Measurements from ENCODE around the gene CAMK1D.

CAMK1D gene

DNA sequence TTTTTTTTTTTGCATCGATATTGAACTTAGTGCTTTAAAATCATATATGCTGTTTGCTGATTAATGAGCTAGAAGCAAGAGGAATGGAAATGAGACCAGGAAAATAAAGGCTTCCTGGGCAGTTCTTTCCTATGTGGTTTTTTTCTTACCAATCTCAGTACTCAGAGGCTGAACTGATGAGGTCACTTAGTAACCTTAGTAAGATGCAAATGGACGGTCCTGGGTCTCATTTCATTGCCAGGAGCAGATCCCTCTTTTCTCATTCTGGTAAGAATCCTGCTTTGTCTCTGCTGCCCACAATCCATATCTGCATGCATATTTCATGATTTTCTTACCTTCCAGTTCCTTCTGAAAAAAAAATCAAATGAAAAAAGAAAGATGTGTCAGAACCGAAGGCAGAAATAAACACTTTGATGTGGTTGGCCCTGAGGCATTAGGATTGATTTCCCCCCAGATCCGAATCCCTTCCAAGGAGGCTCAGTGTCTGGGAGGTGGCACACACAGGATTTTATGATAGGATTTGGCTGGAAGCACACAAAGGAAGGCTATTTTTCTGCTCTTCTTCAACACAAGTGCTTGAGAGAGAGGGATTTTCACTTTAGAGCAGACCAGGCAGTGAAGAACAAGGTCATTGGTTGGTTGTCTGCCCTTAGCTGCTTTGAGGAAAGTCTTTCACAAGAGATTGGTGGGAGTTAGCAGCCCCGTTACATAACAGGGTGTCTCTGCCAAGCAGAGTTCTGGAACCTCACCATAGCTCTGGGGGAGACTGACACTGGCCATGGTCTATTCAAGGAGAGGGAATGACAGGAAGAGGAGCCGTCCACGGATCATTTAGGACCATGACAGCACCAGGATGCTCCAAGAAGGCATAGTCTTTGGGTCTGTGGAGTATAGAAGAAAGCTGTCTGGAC, 150.0 kb downstream of the CAMK1D start:
- no peak for DNase-seq (ENCODE audit: low read depth)

- DNase-seq (ENCODE audit: low read depth), result no peak
Observed at GRCh38 chr10:12500381-12501303, 151.3 kb downstream of the CAMK1D start.

GRCh38 chr10:12501324-12501723, 152.0 kb downstream of the CAMK1D start:
- DNase-seq (ENCODE audit: low read depth), result no peak

DNA sequence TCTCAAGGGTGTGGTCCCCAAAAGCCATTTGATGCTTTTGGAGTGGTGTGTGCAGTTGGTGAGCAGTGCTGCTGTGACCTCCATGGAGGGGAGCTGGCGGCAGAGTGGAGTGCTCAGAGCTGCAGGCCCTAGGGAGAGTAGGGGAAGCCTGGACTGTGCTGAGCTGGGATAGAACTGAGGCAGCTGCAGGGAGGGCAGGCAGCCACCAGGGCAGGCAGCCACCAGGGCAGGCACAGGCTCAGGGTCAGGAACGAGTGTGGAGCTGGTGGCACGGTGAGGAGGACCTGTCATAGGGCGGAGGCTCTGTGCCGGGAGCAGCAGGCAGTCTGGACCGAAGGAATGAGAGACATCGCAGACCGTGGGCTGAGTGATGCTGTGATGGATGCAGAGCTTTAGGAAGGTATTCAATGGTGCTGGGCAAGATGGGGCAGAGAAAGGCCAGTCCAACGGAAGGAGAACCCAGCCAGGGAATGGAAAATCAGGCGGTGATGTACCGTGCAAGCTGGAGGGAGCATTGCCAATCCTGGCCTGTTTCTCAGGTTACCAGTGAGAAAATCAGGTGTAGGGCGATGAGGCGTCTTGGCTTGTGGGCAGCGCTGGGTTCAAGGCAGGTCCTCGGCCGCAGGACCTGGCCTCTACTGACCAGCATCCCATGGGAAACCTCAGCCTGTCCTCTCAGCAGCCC, 152.6 kb downstream of the CAMK1D start:
- no peak for DNase-seq (ENCODE audit: low read depth)

GRCh38 chr10:12502526-12503274, 153.4 kb downstream of the CAMK1D start:
- no peak for DNase-seq (ENCODE audit: low read depth)

GRCh38 chr10:12503311-12503710, 154.0 kb downstream of the CAMK1D start:
- no peak for DNase-seq (ENCODE audit: low read depth)

DNA sequence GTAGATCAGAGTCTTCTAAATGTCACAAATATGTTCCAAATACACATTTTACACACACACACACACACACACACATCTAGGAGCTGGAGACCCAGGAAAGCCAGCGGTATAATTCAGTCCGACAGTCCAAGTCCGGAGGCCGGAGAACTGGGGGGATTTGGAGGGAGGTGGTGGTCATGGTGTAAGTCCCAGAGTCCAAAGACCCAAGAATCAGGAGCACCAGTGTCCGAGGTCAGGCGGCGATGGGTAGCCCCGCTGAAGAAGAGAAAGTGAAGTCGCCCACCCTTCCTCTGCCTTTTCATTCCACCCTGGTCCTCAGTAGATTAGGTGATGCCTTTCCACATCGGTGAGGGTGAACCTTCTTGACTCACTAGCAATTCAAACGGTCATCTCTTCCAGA, 154.8 kb downstream of the CAMK1D start:
- no peak for DNase-seq (ENCODE audit: low read depth)

- DNase-seq (ENCODE audit: low read depth), result no peak
Observed at GRCh38 chr10:12504628-12505027, 155.3 kb downstream of the CAMK1D start.

DNA sequence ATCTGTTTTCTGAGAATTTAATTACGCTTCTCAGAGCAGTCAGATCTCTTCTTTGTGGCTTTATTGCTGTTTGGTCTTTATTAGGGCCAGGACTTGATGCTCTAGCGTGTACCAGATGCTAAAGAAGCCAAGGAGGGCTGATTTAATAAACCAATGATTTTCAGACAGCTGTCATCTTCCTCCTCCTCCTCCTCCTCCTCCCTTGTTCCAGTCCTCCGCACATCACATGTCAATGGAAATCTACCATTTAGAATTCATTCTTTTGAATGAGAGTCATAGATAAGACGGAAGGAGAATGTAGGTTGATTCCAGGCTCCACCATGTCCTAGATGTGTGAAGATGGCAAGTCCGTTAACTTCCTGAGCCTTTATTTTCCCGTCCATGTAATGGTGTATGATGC, 156.3 kb downstream of the CAMK1D start:
- no peak for DNase-seq (ENCODE audit: low read depth)

GRCh38 chr10:12507165-12507850, 158.0 kb downstream of the CAMK1D start:
- DNase-seq (ENCODE audit: low read depth), result no peak

GRCh38 chr10:12508165-12508564, 158.8 kb downstream of the CAMK1D start:
- DNase-seq (ENCODE audit: low read depth), result no peak

DNA sequence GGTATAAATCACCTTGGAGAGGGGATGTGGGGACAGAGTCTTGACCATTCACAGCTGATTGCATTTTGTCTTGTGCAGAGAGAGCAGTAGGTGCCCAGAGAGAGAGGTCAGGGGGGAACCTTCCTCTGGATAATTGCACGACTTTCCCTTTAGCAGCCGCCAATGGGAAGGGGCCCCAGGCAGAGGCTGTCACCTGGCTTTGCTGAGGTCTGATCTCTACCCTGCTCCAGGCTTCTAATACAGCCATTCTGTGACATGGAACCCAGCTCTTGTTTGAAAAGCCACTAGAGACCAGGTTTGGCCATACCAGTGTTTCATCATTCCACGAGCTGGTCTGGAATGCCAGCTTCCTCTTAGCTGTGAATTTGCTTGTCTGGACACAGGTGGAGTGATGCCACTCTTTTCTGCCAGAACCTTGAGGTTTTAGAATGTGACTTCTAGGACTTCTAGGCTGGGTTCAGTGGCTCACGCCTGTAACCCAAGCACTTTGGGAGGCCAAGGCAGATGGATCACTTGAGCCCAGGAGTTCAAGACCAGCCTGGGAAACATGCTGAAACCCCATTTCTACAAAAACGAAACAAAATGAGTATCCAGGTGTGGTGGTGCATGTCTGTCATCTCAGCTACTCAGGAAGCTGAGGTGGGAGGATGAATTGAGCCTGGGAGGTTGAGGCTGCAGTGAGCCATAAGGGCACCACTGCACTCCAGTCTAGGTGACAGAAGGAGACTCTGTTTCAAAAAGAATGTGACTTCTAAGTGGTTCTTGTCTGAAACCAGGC, 159.9 kb downstream of the CAMK1D start:
- no peak for DNase-seq (ENCODE audit: low read depth)

- no peak for DNase-seq (ENCODE audit: low read depth)
Observed at GRCh38 chr10:12509794-12510100, 160.4 kb downstream of the CAMK1D start.

- no peak for DNase-seq (ENCODE audit: low read depth)
Observed at GRCh38 chr10:12510501-12510941, 161.2 kb downstream of the CAMK1D start.

GRCh38 chr10:12510984-12511383, 161.6 kb downstream of the CAMK1D start:
- DNase-seq (ENCODE audit: low read depth), result no peak

DNA sequence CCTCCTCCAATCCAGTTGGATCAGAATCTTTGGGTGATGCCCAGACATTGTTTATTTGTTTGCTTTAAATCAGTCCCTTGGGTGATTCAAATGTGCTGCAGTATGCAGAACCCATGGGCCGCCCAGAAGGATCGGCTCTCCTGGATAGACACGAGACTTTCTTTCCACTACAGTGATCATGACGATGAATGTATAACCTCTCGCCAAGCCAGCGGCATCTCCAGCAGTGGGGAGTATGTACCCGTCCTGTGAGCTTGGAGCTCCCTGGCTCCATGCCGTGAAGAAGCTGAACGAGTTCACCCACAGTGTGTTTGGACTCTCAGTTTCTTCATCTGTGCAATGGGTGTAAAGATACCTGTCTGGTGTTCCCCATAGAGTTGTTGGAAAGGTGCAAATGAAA, 162.3 kb downstream of the CAMK1D start:
- no peak for DNase-seq (ENCODE audit: low read depth)

GRCh38 chr10:12512332-12513002, 163.1 kb downstream of the CAMK1D start:
- no peak for DNase-seq (ENCODE audit: low read depth)

- no peak for DNase-seq (ENCODE audit: low read depth)
Observed at GRCh38 chr10:12513003-12513365, 163.6 kb downstream of the CAMK1D start.

DNA sequence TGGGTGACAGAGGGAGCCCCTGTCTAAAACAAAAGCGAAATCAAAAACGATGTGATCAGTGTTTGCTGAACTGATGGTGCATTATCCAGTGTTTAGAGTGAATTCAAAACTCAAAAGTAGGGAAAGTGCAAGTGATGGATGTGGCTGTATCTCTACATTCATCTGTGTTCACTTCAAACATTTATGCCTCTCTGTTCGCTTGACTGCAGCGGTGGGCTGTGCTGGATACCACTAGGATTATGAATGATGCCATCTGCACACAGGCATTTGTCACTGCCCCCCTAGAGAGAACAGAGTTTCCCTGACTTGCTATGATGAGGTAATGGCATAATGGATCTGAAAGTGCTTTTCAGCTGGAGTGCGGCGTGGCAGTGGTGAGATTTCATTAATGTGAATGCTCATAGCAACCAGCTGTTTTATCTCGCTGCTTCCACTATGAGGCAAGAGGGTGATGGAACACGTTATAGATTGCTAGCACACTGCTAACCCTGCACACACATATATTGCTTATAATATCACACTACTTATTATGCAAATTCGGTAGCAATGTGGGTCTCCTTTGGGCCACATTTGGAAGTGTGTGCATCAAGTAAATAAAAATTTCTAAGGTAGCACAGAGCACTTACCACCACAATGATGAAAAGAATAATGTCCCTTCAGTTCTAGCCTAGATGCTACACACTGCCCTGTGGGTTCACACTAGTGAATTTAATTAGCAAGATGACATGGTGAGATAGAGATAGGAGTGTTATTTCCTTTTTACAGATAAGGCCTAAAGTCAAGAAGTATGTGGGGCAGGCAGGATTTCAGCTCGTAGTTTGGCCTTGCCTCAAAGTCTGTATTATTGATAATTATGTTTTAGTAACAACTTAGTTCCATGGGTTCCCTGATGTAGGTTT, 164.7 kb downstream of the CAMK1D start:
- DNase-seq (ENCODE audit: low read depth), result no peak

All from ELR (cell line).